ENCODE data around the gene LIN7C.

LIN7C gene

DNA sequence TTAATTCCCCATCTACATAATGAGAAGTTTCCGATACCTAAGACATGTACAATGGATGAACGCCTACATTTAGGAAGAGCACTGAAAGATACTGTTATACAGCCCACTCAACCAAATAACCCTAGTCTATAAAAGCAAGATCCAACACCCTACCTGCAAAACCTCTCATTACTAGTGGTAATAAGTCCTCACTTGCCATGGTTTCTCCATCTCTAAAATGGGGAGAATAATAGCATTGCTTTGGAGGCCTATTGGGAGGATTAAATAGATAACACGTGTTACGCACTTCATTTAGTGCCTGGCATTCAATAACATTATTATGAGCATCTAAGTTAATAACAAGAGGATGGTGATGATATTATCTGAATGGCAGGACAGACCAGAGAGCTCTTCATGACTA is 50.9 kb downstream of the LIN7C start:
- no peak overlapping the region for H3K9ac ChIP-seq (ENCODE audit: low read length)
- no peaks in the 10 kb centered on the region for H3K9me2 ChIP-seq (replicated peaks; ENCODE audit: insufficient read depth, low read length)
- H3K79me2 ChIP-seq (ENCODE audit: low read length): no peaks in the 10 kb centered on the region
- no peaks in the 10 kb centered on the region for H3K36me3 ChIP-seq (replicated peaks; ENCODE audit: insufficient read depth, low read length)
- TF ChIP-seq EZH2phosphoT487 (IDR thresholded peaks at IDR 0.05; ENCODE audit: low read length) (no peak), EZH2 (optimal IDR thresholded peaks at IDR 0.05; ENCODE audit: low read depth, low read length) (no peak)
- TF ChIP-seq, protein P1, sequence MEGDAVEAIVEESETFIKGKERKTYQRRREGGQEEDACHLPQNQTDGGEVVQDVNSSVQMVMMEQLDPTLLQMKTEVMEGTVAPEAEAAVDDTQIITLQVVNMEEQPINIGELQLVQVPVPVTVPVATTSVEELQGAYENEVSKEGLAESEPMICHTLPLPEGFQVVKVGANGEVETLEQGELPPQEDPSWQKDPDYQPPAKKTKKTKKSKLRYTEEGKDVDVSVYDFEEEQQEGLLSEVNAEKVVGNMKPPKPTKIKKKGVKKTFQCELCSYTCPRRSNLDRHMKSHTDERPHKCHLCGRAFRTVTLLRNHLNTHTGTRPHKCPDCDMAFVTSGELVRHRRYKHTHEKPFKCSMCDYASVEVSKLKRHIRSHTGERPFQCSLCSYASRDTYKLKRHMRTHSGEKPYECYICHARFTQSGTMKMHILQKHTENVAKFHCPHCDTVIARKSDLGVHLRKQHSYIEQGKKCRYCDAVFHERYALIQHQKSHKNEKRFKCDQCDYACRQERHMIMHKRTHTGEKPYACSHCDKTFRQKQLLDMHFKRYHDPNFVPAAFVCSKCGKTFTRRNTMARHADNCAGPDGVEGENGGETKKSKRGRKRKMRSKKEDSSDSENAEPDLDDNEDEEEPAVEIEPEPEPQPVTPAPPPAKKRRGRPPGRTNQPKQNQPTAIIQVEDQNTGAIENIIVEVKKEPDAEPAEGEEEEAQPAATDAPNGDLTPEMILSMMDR (IDR thresholded peaks at IDR 0.05; ENCODE audit: low read length): no peak
- H3K27me3 ChIP-seq (replicated peaks; ENCODE audit: insufficient read depth, low read length): no peaks in the 10 kb centered on the region
- DNase-seq: no peak
- H3K27ac ChIP-seq (ENCODE audit: low read length): no peak overlapping the region
- no peaks in the 10 kb centered on the region for H4K20me1 ChIP-seq (ENCODE audit: insufficient read depth, low read length)
- no peak overlapping the region for H3K4me3 ChIP-seq (ENCODE audit: low read length)
- H3K4me1 ChIP-seq (ENCODE audit: low read length): no peaks in the 10 kb centered on the region
- no peak overlapping the region for H2AFZ ChIP-seq (ENCODE audit: low read length)
- no peaks in the 10 kb centered on the region for H3K9me3 ChIP-seq (replicated peaks; ENCODE audit: insufficient read depth, low read length)
- H3F3A ChIP-seq (ENCODE audit: insufficient read depth, low read length): no peaks in the 10 kb centered on the region
- no peak overlapping the region for H3K4me2 ChIP-seq (ENCODE audit: low read depth, low read length)

- H3K27ac ChIP-seq (ENCODE audit: low read length): no peak overlapping the region
- H2AFZ ChIP-seq (ENCODE audit: low read length): no peak overlapping the region
- no peaks in the 10 kb centered on the region for H3K79me2 ChIP-seq (ENCODE audit: low read length)
- TF ChIP-seq EZH2 (optimal IDR thresholded peaks at IDR 0.05; ENCODE audit: low read depth, low read length): no peak
- TF ChIP-seq EZH2phosphoT487 (IDR thresholded peaks at IDR 0.05; ENCODE audit: low read length): no peak
- TF ChIP-seq, protein P1 (IDR thresholded peaks at IDR 0.05; ENCODE audit: low read length): no peak
- H3K4me3 ChIP-seq (ENCODE audit: low read length): no peak overlapping the region
- DNase-seq: no peak
- no peaks in the 10 kb centered on the region for H3K36me3 ChIP-seq (replicated peaks; ENCODE audit: insufficient read depth, low read length)
- no peaks in the 10 kb centered on the region for H3F3A ChIP-seq (ENCODE audit: insufficient read depth, low read length)
- H3K9ac ChIP-seq (ENCODE audit: low read length): no peak overlapping the region
- no peaks in the 10 kb centered on the region for H4K20me1 ChIP-seq (ENCODE audit: insufficient read depth, low read length)
- H3K9me3 ChIP-seq (replicated peaks; ENCODE audit: insufficient read depth, low read length): no peaks in the 10 kb centered on the region
- H3K9me2 ChIP-seq (replicated peaks; ENCODE audit: insufficient read depth, low read length): no peaks in the 10 kb centered on the region
- no peak overlapping the region for H3K4me2 ChIP-seq (ENCODE audit: low read depth, low read length)
- no peaks in the 10 kb centered on the region for H3K4me1 ChIP-seq (ENCODE audit: low read length)
- no peaks in the 10 kb centered on the region for H3K27me3 ChIP-seq (replicated peaks; ENCODE audit: insufficient read depth, low read length)
These were observed 52.9 kb downstream of the LIN7C start for GRCh38 chr11:27453701-27454100.

DNA sequence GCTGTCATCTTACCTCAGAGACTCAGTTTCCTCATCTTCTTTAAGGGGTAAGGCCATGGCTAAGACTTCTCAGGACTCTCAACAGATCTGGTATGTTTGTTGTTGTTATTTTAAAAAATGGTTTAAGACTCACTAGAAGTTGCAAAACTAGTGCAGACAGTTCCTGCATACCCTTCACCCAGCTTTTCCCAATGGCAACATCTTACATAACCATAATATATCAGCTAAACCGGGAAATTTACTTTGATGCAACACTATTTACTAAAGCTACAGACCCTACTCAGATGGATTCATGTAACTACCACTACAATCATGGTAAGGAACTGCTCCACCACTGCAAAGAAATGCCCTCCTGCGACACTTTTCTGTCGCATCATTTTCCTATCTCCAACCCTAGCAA is 54.4 kb downstream of the LIN7C start:
- Histone ChIP-seq H3K9me2 (replicated peaks; ENCODE audit: insufficient read depth, low read length) (no peaks in the 10 kb centered on the region), H3K27ac (ENCODE audit: low read length) (no peak overlapping the region), H3K9me3 (replicated peaks; ENCODE audit: insufficient read depth, low read length) (no peaks in the 10 kb centered on the region), H3K4me1 (ENCODE audit: low read length) (no peaks in the 10 kb centered on the region), H3K27me3 (replicated peaks; ENCODE audit: insufficient read depth, low read length) (no peaks in the 10 kb centered on the region), H3K4me2 (ENCODE audit: low read depth, low read length) (no peak overlapping the region), H3K4me3 (ENCODE audit: low read length) (no peak overlapping the region), H3K9ac (ENCODE audit: low read length) (no peak overlapping the region), H3K36me3 (replicated peaks; ENCODE audit: insufficient read depth, low read length) (no peaks in the 10 kb centered on the region), H2AFZ (ENCODE audit: low read length) (no peak overlapping the region), H4K20me1 (ENCODE audit: insufficient read depth, low read length) (no peaks in the 10 kb centered on the region), H3F3A (ENCODE audit: insufficient read depth, low read length) (no peaks in the 10 kb centered on the region), H3K79me2 (ENCODE audit: low read length) (no peaks in the 10 kb centered on the region)
- DNase-seq: no peak
- TF ChIP-seq, protein P1 (IDR thresholded peaks at IDR 0.05; ENCODE audit: low read length): no peak
- TF ChIP-seq EZH2phosphoT487 (IDR thresholded peaks at IDR 0.05; ENCODE audit: low read length) (no peak), EZH2 (optimal IDR thresholded peaks at IDR 0.05; ENCODE audit: low read depth, low read length) (no peak)
